Sciatic nerve (tissue), 2 donors: Measurements from ENCODE around the gene BAD. TPM values are rescaled to one million over a fixed set of nuclear protein-coding genes. Genes with fewer than 3 reads are reported as not detected.
A peak's percentile ranks its signal among the peaks of the same experiment; 100 is the strongest.

Experiments
- ATAC-seq: fragments of 200-7000 bp; cut with Tn5 transposase; one replicate; pipeline ENCODE4 v1.9.1; 2020; ENCODE audit warnings: mild to moderate bottlenecking, moderate library complexity
- DNase-seq: peaks from one replicate; pipeline ENCODE4 v3.0.0-alpha.2; 2020; ENCODE audit warnings: low spot score
- intact Hi-C: fragments of 100-400 bp; cut with DNase I; formaldehyde crosslinking; loops from one replicate; pipeline ENCODE4 v1.14.2; 2022
- total RNA-seq: library from RNA; stranded (reverse); fragmentation: NEBNext Ultra II Directional; extraction: Animal tissue kit (Norgen Biotek cat#: 25700); gene quantifications from one replicate; pipeline ENCODE4 v1.2.1, GENCODE V29; 2021
- donor health status: DM: no; HTN: no; CAD: no.
- donor health status: DM: no; HTN: no; CAD: no.

Gene BAD
- total RNA-seq, 1 donor from 2014 or later, result 47.4 TPM

- ATAC-seq (no peak), DNase-seq (no peak)
- intact Hi-C loops, result loop anchor here (10.0 kb wide), 2 partner anchors 95 to 305 kb away; partner anchors contain the start of gene FERMT3
Measured at GRCh38 chr11:64299847-64300648, 15.6 kb upstream of the BAD start, which contains the start of gene CATSPERZ. Gene CATSPERZ (plus strand): TSS chr11:64300358. CDS start chr11:64300411, 53 bp downstream.

- peak; percentile 45 for ATAC-seq
Measured at GRCh38 chr11:64298966-64299846, 14.7 kb upstream of the BAD start.

GRCh38 chr11:64297699-64298358, 13.4 kb upstream of the BAD start:
- DNase-seq (no peak), ATAC-seq (no peak)
- intact Hi-C loops, result loop anchor here (10.0 kb wide), 2 partner anchors 93 to 303 kb away; partner anchors contain the start of gene FERMT3

More at GRCh38 chr11:64298966-64299846, 14.7 kb upstream of the BAD start:
- intact Hi-C loops, result loop anchor here (10.0 kb wide), 2 partner anchors 94 to 304 kb away; partner anchors contain the start of gene FERMT3
- DNase-seq, result peak; percentile 84

DNA sequence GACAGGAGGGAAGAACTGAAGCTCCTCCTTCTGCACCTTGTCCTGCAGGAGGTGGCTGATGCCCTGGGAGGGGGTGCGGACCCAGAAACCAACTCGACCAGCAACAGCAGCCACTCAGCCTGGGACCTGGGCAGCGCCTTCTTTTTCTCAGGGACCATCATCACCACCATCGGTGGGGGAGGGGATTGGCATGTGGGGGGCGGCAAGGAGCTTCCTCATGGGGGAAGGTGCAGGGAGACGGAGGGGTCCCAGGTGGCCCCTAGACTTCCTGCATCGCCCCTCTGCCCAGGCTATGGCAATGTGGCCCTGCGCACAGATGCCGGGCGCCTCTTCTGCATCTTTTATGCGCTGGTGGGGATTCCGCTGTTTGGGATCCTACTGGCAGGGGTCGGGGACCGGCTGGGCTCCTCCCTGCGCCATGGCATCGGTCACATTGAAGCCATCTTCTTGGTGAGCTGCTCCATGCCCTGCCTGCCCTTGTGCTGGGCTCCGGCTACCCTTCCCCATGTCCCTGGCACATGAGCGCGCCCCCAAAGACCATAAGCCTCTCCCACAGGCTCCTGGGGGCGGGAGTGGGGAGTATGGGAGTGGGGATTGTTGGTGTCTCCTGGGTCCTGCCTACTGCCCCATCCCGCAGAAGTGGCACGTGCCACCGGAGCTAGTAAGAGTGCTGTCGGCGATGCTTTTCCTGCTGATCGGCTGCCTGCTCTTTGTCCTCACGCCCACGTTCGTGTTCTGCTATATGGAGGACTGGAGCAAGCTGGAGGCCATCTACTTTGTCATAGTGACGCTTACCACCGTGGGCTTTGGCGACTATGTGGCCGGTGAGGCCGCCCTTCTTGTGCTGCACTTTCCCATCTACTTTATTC, 12.6 kb upstream of the BAD start:
- ATAC-seq, result no peak
- intact Hi-C loops, result loop anchor here (10.0 kb wide), 2 partner anchors 92 to 302 kb away; partner anchors contain the start of gene FERMT3

DNA sequence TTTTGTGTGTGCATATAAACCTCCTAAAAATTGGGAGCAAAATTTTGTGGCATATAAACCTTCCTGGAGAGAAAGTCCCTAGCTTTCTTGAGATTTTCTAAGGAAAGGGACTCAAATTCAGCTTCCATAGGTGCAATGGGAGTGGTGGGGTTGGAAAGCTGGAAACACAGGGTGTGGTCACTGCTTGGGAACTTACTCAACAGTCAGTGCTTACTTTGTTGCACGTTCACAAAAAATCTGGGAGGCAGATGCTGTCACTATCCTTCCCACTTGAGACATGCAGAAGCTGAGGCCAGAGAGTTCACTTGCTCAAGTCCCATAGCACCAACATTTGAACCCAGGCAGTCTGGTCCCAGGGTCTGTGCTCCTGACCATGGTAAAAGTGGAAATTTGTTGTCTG, 11.8 kb upstream of the BAD start:
- no peak for ATAC-seq
- no peak for DNase-seq
- intact Hi-C loops, result loop anchor here (10.0 kb wide), 2 partner anchors 91 to 301 kb away; partner anchors contain the start of gene FERMT3

More for the DNA sequence above, 12.6 kb upstream of the BAD start:
- DNase-seq, result no peak

- DNase-seq (no peak), ATAC-seq (no peak)
Measured at GRCh38 chr11:64295760-64296159, 11.3 kb upstream of the BAD start.

DNA sequence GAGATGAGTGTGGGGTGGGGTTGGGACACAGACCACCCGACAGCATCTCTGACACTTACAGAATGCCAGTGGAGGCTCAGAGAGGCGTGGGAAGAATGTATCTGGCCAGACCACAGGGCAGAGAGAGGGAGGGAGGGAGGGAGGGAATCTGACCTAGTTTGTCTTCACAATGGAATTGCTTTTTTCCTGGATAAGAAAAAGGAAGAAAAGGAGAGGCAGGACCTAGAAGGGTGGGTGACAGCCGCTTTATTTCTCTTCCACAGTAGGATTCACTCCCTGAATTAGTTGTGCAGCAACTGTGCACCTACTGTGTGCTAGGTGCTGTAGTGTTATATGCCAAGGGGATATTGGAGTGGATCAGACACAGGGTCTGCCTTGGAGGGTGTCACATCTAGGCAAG, 10.3 kb upstream of the BAD start:
- DNase-seq (no peak), ATAC-seq (no peak)
- intact Hi-C loops, result loop anchor here (10.0 kb wide), 2 partner anchors 90 to 300 kb away; partner anchors contain the start of gene FERMT3

More at GRCh38 chr11:64295760-64296159, 11.3 kb upstream of the BAD start:
- intact Hi-C loops, result loop anchor here (10.0 kb wide), 2 partner anchors 91 to 301 kb away; partner anchors contain the start of gene FERMT3

- DNase-seq (no peak), ATAC-seq (no peak)
- intact Hi-C loops, result loop anchor here (10.0 kb wide), 2 partner anchors 88 to 298 kb away; partner anchors contain the start of gene FERMT3
Measured at GRCh38 chr11:64292460-64293254, 8.2 kb upstream of the BAD start.

GRCh38 chr11:64291752-64292459, 7.4 kb upstream of the BAD start:
- intact Hi-C loops, result loop anchor here (10.0 kb wide), 2 partner anchors 87 to 297 kb away; partner anchors contain the start of gene FERMT3
- no peak for DNase-seq
- no peak for ATAC-seq

DNA sequence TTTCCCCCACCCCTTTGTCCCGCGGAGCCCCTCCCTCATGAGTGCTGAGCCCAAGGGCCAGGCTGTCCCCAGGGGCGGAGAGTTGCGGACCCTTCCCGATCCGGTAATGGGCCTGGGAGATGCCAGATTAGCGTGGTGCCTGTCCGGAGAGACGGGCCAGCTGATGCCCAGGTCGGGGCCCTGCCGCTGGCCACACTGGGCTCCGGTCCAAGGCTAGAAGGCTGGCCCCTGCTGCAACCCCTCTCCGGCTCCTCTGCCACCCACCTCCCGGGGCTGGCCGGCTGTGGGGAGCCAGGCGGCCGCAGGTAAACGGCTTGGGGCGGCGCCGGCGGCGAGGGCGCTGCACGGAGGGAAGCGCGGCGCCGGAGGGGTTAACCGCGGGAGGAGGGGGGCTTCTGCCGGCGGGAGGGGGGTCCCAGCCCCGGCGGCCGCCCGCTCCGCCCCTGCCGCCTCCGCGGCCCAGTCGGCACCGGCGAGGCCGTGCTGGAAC, 6.8 kb upstream of the BAD start, which contains the start of gene KCNK4:
TSS of gene KCNK4 (plus strand) at position 41 of the 490 bp plus-strand sequence. CDS start 1,717 bp downstream, outside the sequence.
- no peak for ATAC-seq
- no peak for DNase-seq
- intact Hi-C loops, result loop anchor here (10.0 kb wide), 2 partner anchors 87 to 297 kb away; partner anchors contain the start of gene FERMT3

GRCh38 chr11:64290352-64291261, 6.1 kb upstream of the BAD start:
- intact Hi-C loops, result loop anchor here (10.0 kb wide), 2 partner anchors 86 to 296 kb away; partner anchors contain the start of gene FERMT3
- DNase-seq (no peak), ATAC-seq (no peak)

GRCh38 chr11:64289002-64289564, 4.6 kb upstream of the BAD start:
- intact Hi-C loops, result no loop called here
- ATAC-seq (no peak), DNase-seq (peak; percentile 53)

GRCh38 chr11:64288353-64288750, 3.9 kb upstream of the BAD start:
- intact Hi-C loops, result no loop called here
- DNase-seq, result peak; percentile 58
- no peak for ATAC-seq

DNA sequence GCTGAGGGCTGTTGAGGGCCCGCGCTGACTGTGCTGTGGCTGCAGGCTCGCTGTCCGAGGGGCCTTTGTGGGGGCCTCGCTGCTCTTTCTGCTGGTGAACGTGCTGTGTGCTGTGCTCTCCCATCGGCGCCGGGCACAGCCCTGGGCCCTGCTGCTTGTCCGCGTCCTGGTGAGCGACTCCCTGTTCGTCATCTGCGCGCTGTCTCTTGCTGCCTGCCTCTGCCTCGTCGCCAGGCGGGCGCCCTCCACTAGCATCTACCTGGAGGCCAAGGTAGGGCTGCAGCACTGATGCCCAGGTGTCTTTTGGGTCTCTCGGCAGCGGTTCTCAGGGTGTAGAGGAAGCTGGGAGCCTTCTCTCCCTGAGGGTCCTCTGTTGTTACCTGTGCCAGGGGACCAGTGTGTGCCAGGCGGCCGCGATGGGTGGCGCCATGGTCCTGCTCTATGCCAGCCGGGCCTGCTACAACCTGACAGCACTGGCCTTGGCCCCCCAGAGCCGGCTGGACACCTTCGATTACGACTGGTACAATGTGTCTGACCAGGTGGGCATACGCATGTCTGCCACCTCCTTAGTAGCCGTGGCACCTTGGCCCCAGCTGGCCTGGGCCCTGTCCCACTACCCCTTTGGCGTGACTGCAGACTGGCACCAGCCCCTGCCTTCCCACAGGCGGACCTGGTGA, 3.3 kb upstream of the BAD start:
- peak; percentile 58 for DNase-seq
- intact Hi-C loops, result no loop called here
- ATAC-seq, result no peak
